HepG2 (cell line): ENCODE results near the gene CD58. TPM values are rescaled to one million over a fixed set of nuclear protein-coding genes. Genes with fewer than 3 reads are reported as not detected.

Experiments
- ATAC-seq: fragments of 200-7000 bp; cut with Tn5 transposase; 3 replicates; pipeline ENCODE4 v1.9.1; 2020; ENCODE audit warnings: mild to moderate bottlenecking, moderate library complexity
- BruUV-seq: library from RNA; stranded (reverse); fragments of 400-500 nt; replicated peaks from 2 replicates; lab custom pipeline; 2021; lab: Mats Ljungman, UMichigan
- CTCF ChIA-PET: fragments of 300-600 bp; formaldehyde crosslinking; extraction: SDS; loops from one replicate; lab custom pipeline; 2021; ENCODE audit warnings: low total read pairs, inconsistent platforms, low intra/inter-chr PET ratio; lab: Yijun Ruan, JAX
- POLR2A ChIA-PET: fragments of 350-600 bp; sonication (Branson Sonifier 250); formaldehyde crosslinking; loops from one replicate; lab custom pipeline; 2020; ENCODE audit warnings: antibody characterized with exemption, inconsistent platforms; lab: Yijun Ruan, JAX
- DNase-seq: peaks from one replicate; pipeline ENCODE4 v3.0.0-alpha.2; 2015; ENCODE audit warnings: low spot score
- FAIRE-seq: peaks from 3 replicates; lab custom pipeline; 2011; peaks lifted over from hg19 to GRCh38; lab: Jason Lieb, UNC
- H2AFZ ChIP-seq: one replicate; pipeline ENCODE4 v1.6.1; 2011; ENCODE audit warnings: low read length, inconsistent platforms
- H3K27ac ChIP-seq: fragments of 300-600 bp; 3 replicates; pipeline ENCODE4 v1.8.0; 2011; ENCODE audit warnings: mixed run types, mild to moderate bottlenecking, mixed read lengths, low read length, inconsistent platforms; ENCODE audit not compliant: insufficient read depth; ENCODE audit errors: extremely low read length
- H3K27me3 ChIP-seq, 2 experiments: fragments of 200-600 bp in 1 of 2; 2 replicates in 1 of 2; 3 replicates in 1 of 2; pipeline versions ENCODE4 v1.6.0 to v1.8.0; 2011; ENCODE audit warnings: low read length in 2 of 2, mild to moderate bottlenecking in 2 of 2, moderate library complexity in 2 of 2, inconsistent platforms in 1 of 2; ENCODE audit not compliant: insufficient read depth in 2 of 2, control insufficient read depth in 1 of 2
- H3K36me3 ChIP-seq, 2 experiments: fragments of 200-600 bp in 1 of 2; replicated peaks in 1 of 2; 2 replicates in 1 of 2; 3 replicates in 1 of 2; pipeline versions ENCODE4 v1.5.1 to v1.8.0; 2011; ENCODE audit warnings: low read length in 2 of 2, inconsistent platforms in 1 of 2; ENCODE audit not compliant: insufficient read depth in 2 of 2, control insufficient read depth in 1 of 2
- H3K4me1 ChIP-seq: 2 replicates; pipeline ENCODE4 v1.5.1; 2012; ENCODE audit warnings: low read length, inconsistent platforms; ENCODE audit not compliant: insufficient read depth
- H3K4me2 ChIP-seq: 2 replicates; pipeline ENCODE4 v1.6.0; 2011; ENCODE audit warnings: low read depth, low read length, inconsistent platforms
- H3K4me3 ChIP-seq, 3 experiments: fragments of 200-600 bp in 1 of 3; sonication (generic), shearing (Covaris generic) in 1 of 3; replicated peaks in 1 of 3; 2 replicates each; pipeline ENCODE4 v1.5.1; 2011 to 2016; ENCODE audit warnings: low read length in 3 of 3, inconsistent platforms in 2 of 3, low read depth in 2 of 3, mild to moderate bottlenecking in 2 of 3, control low read depth in 1 of 3, mixed read lengths in 1 of 3; ENCODE audit not compliant: insufficient read depth in 1 of 3
- H3K79me2 ChIP-seq: one replicate; pipeline ENCODE4 v1.6.1; 2011; ENCODE audit warnings: low read length, inconsistent platforms; ENCODE audit not compliant: insufficient read depth
- H3K9ac ChIP-seq: 2 replicates; pipeline ENCODE4 v1.6.0; 2011; ENCODE audit warnings: mild to moderate bottlenecking, low read depth, low read length, inconsistent platforms; ENCODE audit not compliant: insufficient read depth
- H3K9me3 ChIP-seq: 2 replicates; pipeline ENCODE4 v1.5.1; 2012; ENCODE audit warnings: mild to moderate bottlenecking, low read length
- H4K20me1 ChIP-seq: 2 replicates; pipeline ENCODE4 v1.6.0; 2011; ENCODE audit warnings: inconsistent platforms, mild to moderate bottlenecking, low read length, moderate library complexity; ENCODE audit not compliant: insufficient read depth
- CCAR2 ChIP-seq: fragments of 200-400 bp; formaldehyde crosslinking; optimal IDR thresholded peaks from 2 replicates; pipeline ENCODE3; 2018; ENCODE audit warnings: low read depth, mild to moderate bottlenecking, low read length, moderate library complexity
- FIP1L1 ChIP-seq: fragments of 200-400 bp; formaldehyde crosslinking; IDR thresholded peaks from 2 replicates; pipeline ENCODE4 v1.6.1; 2018; ENCODE audit warnings: low read depth, mild to moderate bottlenecking, low read length, moderate library complexity, borderline replicate concordance; ENCODE audit not compliant: insufficient read depth
- HNRNPH1 ChIP-seq: fragments of 200-400 bp; formaldehyde crosslinking; optimal IDR thresholded peaks from 2 replicates; pipeline ENCODE3; 2017; ENCODE audit warnings: mild to moderate bottlenecking, low read depth, low read length
- HOXA3 ChIP-seq: sonication (generic); formaldehyde crosslinking; IDR thresholded peaks from 2 replicates; pipeline ENCODE4 v1.5.0; 2020; ENCODE audit warnings: missing genetic modification reagents
- PBX2 ChIP-seq: IDR thresholded peaks from 2 replicates; pipeline ENCODE4 v1.6.1; 2016; ENCODE audit warnings: control low read depth
- SALL1 ChIP-seq: sonication (generic); formaldehyde crosslinking; IDR thresholded peaks from 2 replicates; pipeline ENCODE4 v1.8.0; 2022; ENCODE audit warnings: mild to moderate bottlenecking, missing genetic modification reagents
- ZNF280D ChIP-seq: sonication (generic); formaldehyde crosslinking; IDR thresholded peaks from 2 replicates; pipeline ENCODE4 v1.5.1; 2020; ENCODE audit warnings: mild to moderate bottlenecking, missing genetic modification reagents
- ZNF34 ChIP-seq: sonication (generic); formaldehyde crosslinking; IDR thresholded peaks from 2 replicates; pipeline ENCODE4 v1.4.0; 2020; ENCODE audit warnings: mild to moderate bottlenecking, missing genetic modification reagents, borderline replicate concordance
- ZNF367 ChIP-seq: sonication (generic); formaldehyde crosslinking; IDR thresholded peaks from 2 replicates; pipeline ENCODE4 v1.4.0; 2020; ENCODE audit warnings: missing genetic modification reagents, borderline replicate concordance
- ZNF569 ChIP-seq: sonication (generic); formaldehyde crosslinking; IDR thresholded peaks from 2 replicates; pipeline ENCODE4 v1.5.0; 2020; ENCODE audit warnings: mild to moderate bottlenecking, missing genetic modification reagents, moderate library complexity, borderline replicate concordance
- ZNF691 ChIP-seq: sonication (generic); formaldehyde crosslinking; IDR thresholded peaks from 2 replicates; pipeline ENCODE4 v1.4.0; 2020; ENCODE audit warnings: missing genetic modification reagents, low read depth, mild to moderate bottlenecking, borderline replicate concordance
- WGBS: methylation state at CpG from one replicate; pipeline ENCODE4 v1.1.6; 2017; ENCODE audit warnings: low lambda C conversion rate; 5-methylcytosine and 5-hydroxymethylcytosine counted together
- in situ Hi-C: cut with HindIII; loops from 2 replicates; pipeline ENCODE4 v1.10.0; 2017; ENCODE audit warnings: low pct_unique_long_range_greater_than_20kb; ENCODE audit not compliant: extremely low pct_ligation_motif_present
- intact Hi-C: fragments of 100-400 bp; cut with micrococcal nuclease; formaldehyde crosslinking; loops from one replicate; pipeline ENCODE4 v1.10.0; 2022; ENCODE audit not compliant: unreplicated experiment
- polyA plus RNA-seq, 8 experiments: library from polyadenylated mRNA; depleted of rRNA in 3 of 8; stranded (reverse) in 7 of 8; unstranded in 1 of 8; fragments of >200 nt; fragmentation: Illumina TruSeq in 4 of 8; extraction: Trizol in 4 of 8; gene quantifications; 2 replicates each; pipeline versions ENCODE4 v1.2.1 to v1.2.3, GENCODE V29; 2011 to 2016; ENCODE audit warnings: low read depth in 4 of 8, missing spikeins in 1 of 8, mixed read lengths in 1 of 8; ENCODE audit not compliant: insufficient read depth in 1 of 8
- total RNA-seq, 5 experiments: library from RNA; depleted of rRNA; stranded (reverse); fragments of >200 nt; fragmentation: Illumina TruSeq; extraction: Trizol; gene quantifications; 2 replicates each; pipeline ENCODE4 v1.2.3, GENCODE V29; 2016; ENCODE audit warnings: low read depth in 1 of 5
- TF ChIP-seq, protein P1 (sequence below): sonication (generic); formaldehyde crosslinking; IDR thresholded peaks from 2 replicates; pipeline ENCODE4 v1.8.1; 2023; ENCODE audit warnings: mild to moderate bottlenecking, missing genetic modification reagents
- TF ChIP-seq, protein P2 (sequence below): sonication (generic); formaldehyde crosslinking; IDR thresholded peaks from 2 replicates; pipeline ENCODE4 v1.5.0; 2020; ENCODE audit warnings: missing genetic modification reagents

The CD58 gene
- total and polyA plus RNA-seq, 2 of the 13 experiments (the other 11 are each of a cell fraction or from before 2014, with no cell fraction given): 9.4 to 13.5 TPM

DNA sequence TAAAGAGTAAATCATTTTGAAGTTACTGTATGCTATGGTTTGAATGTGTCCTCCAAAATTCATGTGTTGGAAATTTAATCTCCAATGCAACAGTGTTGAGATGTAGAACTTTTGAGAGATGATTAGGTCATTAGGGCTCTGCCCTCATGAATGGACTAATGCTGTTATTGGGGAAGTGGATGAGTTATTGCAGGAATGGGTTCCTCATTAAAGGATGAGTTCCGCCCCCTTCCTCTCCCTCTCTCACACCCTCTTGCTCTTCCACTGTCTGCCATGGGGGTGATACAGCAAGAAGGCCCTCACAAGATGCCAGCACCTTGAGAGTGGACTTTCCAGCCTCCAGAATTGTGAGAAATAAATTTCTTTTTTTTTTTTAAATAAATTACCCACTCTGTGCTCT lies 100.2 kb downstream of the CD58 start (continued):
- TF ChIP-seq ZNF691 (CRISPR knock-in tag) (no peak), ZNF367 (no peak)

DNA sequence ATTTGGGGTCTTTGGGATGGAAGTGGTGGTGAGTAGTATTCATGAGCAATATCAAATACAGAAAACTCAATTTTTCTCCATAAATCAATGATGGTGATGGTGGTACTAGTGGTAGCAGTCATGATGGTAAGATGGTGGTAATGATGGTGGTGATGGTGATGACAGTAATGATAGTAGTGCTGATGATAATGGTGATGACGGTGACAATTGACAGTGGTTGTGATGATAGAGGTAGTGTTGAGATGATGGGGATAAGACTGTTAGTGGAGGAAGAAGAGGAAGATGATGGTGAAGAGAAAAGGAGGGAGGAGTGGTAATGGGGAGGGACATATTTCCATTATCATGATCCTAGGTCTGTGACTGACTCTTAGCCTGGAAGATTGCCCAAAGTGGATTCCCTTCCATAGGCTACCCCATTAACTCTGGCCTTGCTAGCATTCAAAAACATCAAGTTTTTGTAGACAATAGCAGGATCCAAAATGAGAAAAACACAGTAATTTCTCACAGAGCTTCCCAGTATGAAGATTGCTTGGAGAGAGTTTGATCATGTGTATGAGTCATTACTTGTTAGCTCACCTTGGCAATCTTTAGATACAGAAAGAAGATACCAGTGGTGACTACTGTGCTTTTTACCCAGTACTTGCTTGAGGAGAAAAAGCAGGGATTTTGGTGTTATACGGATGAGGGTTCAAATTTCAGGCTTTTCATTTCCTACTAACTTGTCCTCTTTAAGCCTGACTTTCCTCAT lies 103.8 kb downstream of the CD58 start:
- CTCF ChIA-PET: no interaction called here
- ATAC-seq: no peak
- Histone ChIP-seq H3K4me3 (peak overlapping the region; percentile 69 to 79 (median 71)), H3K27me3 (no peaks in the 10 kb centered on the region; a peak in 1 of 5 replicates), H3K27ac (peak overlapping the region; percentile 99), H4K20me1 (no peaks in the 10 kb centered on the region), H3K79me2 (peaks cover 57% of the 10 kb centered on the region), H3K36me3 (0 out of 5 replicates have a peak, but pooled peaks cover 0 to 3% of the 10 kb centered on the region in 2 experiments), H3K9ac (peak overlapping the region; percentile 93), H3K4me2 (peak overlapping the region; percentile 94), H3K4me1 (peaks cover 76% of the 10 kb centered on the region), H2AFZ (no peak overlapping the region), H3K9me3 (no peaks in the 10 kb centered on the region)
- 58% methylated on average over 2 of the region's 2 CpGs for WGBS
- DNase-seq: no peak
- FAIRE-seq: no peak
- no TSS peak for BruUV-seq
- in situ Hi-C loops (no loop called here), intact Hi-C loops (loop anchor here (2.0 to 5.0 kb wide), 3 partner anchors 14 to 50 kb away; no protein-coding TSS in a partner anchor)
- POLR2A ChIA-PET: interaction anchor here (0.8 to 4.1 kb wide), 23 partner anchors 9 to 344 kb away, joined by 3 to 121 read pairs (median 6); partner anchors contain the start of gene ATP1A1
- no peak for TF ChIP-seq CCAR2
- TF ChIP-seq HNRNPH1: no peak
- no peak for TF ChIP-seq ZNF569 (CRISPR knock-in tag)
- TF ChIP-seq, protein P1, sequence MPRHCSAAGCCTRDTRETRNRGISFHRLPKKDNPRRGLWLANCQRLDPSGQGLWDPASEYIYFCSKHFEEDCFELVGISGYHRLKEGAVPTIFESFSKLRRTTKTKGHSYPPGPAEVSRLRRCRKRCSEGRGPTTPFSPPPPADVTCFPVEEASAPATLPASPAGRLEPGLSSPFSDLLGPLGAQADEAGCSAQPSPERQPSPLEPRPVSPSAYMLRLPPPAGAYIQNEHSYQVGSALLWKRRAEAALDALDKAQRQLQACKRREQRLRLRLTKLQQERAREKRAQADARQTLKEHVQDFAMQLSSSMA: no peak
- TF ChIP-seq ZNF280D: no peak
- TF ChIP-seq, protein P2, sequence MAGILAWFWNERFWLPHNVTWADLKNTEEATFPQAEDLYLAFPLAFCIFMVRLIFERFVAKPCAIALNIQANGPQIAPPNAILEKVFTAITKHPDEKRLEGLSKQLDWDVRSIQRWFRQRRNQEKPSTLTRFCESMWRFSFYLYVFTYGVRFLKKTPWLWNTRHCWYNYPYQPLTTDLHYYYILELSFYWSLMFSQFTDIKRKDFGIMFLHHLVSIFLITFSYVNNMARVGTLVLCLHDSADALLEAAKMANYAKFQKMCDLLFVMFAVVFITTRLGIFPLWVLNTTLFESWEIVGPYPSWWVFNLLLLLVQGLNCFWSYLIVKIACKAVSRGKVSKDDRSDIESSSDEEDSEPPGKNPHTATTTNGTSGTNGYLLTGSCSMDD: no peak
- TF ChIP-seq HOXA3 (CRISPR knock-in tag): no peak
- TF ChIP-seq SALL1 (CRISPR knock-in tag): no peak
- TF ChIP-seq ZNF34 (CRISPR knock-in tag): no peak
- TF ChIP-seq PBX2 (CRISPR knock-in tag): no peak
- TF ChIP-seq FIP1L1: no peak
